KMS-11 (cell line): ENCODE results near the gene SLC19A1.

Experiments used
- H2AFZ ChIP-seq: fragments of 200-600 bp; sonication (generic); 2 replicates; pipeline ENCODE4 v1.6.1; 2016; ENCODE audit warnings: antibody characterized with exemption, mixed run types, low read depth
- H3K27ac ChIP-seq: fragments of 200-600 bp; sonication (generic); 2 replicates; pipeline ENCODE4 v1.6.1; 2016; ENCODE audit warnings: mild to moderate bottlenecking, mixed run types
- H3K27me3 ChIP-seq: fragments of 200-600 bp; sonication (generic); 2 replicates; pipeline ENCODE4 v1.6.1; 2017; ENCODE audit warnings: mild to moderate bottlenecking, low read depth, mixed run types, moderate library complexity; ENCODE audit not compliant: insufficient read depth
- H3K36me3 ChIP-seq: fragments of 200-600 bp; sonication (generic); 2 replicates; pipeline ENCODE4 v1.6.1; 2017; ENCODE audit warnings: mild to moderate bottlenecking, mixed run types; ENCODE audit not compliant: insufficient read depth
- H3K4me1 ChIP-seq: fragments of 200-600 bp; sonication (generic); 2 replicates; pipeline ENCODE4 v1.6.1; 2016; ENCODE audit warnings: mild to moderate bottlenecking, low read depth, mixed run types; ENCODE audit not compliant: poor library complexity, severe bottlenecking
- H3K4me2 ChIP-seq: fragments of 200-600 bp; sonication (generic); 2 replicates; pipeline ENCODE4 v1.7.0; 2016; ENCODE audit warnings: mild to moderate bottlenecking, mixed run types
- H3K4me3 ChIP-seq: fragments of 200-600 bp; sonication (generic); IDR thresholded peaks from 2 replicates; pipeline ENCODE4 v1.6.1; 2017; ENCODE audit warnings: low read depth, low read length, mixed read lengths; ENCODE audit not compliant: insufficient read depth
- H3K79me2 ChIP-seq: fragments of 200-600 bp; sonication (generic); 2 replicates; pipeline ENCODE4 v1.6.1; 2016; ENCODE audit warnings: low read depth, mixed run types; ENCODE audit not compliant: insufficient read depth
- H3K9ac ChIP-seq: fragments of 200-600 bp; sonication (generic); 2 replicates; pipeline ENCODE4 v1.6.1; 2016; ENCODE audit warnings: mild to moderate bottlenecking, mixed run types
- H4K20me1 ChIP-seq: fragments of 200-600 bp; sonication (generic); 2 replicates; pipeline ENCODE4 v1.6.1; 2016; ENCODE audit warnings: mild to moderate bottlenecking, mixed run types; ENCODE audit not compliant: insufficient read depth
- CTCF ChIP-seq: fragments of 200-600 bp; sonication (generic); conservative IDR thresholded peaks from 2 replicates; pipeline ENCODE4 v1.6.1; 2017; ENCODE audit warnings: low read depth, mild to moderate bottlenecking, antibody characterized with exemption, low read length, moderate library complexity, mixed read lengths

Gene SLC19A1

GRCh38 chr21:45465611-45466329 is 76.5 kb downstream of the SLC19A1 start:
- Histone ChIP-seq H3K27me3 (peaks cover 83% of the 10 kb centered on the region), H3K4me3 (no peak overlapping the region), H3K4me1 (no peaks in the 10 kb centered on the region), H3K79me2 (no peaks in the 10 kb centered on the region), H4K20me1 (no peaks in the 10 kb centered on the region), H3K4me2 (no peak overlapping the region), H3K9ac (no peak overlapping the region), H3K27ac (no peak overlapping the region), H2AFZ (no peak overlapping the region), H3K36me3 (no peaks in the 10 kb centered on the region)
- no peak for TF ChIP-seq CTCF

- Histone ChIP-seq H3K36me3 (no peaks in the 10 kb centered on the region), H3K9ac (no peak overlapping the region), H3K27ac (no peak overlapping the region), H2AFZ (no peak overlapping the region), H4K20me1 (no peaks in the 10 kb centered on the region), H3K4me3 (no peak overlapping the region), H3K4me2 (no peak overlapping the region), H3K4me1 (no peaks in the 10 kb centered on the region), H3K27me3 (peaks cover 83% of the 10 kb centered on the region), H3K79me2 (no peaks in the 10 kb centered on the region)
- no peak for TF ChIP-seq CTCF
These were observed 77.1 kb downstream of the SLC19A1 start for GRCh38 chr21:45465105-45465504.

GRCh38 chr21:45464309-45464708 is 77.9 kb downstream of the SLC19A1 start:
- H2AFZ ChIP-seq = no peak overlapping the region
- H3K4me3 ChIP-seq = no peak overlapping the region
- no peaks in the 10 kb centered on the region for H4K20me1 ChIP-seq
- TF ChIP-seq CTCF = no peak
- no peak overlapping the region for H3K27ac ChIP-seq
- no peak overlapping the region for H3K4me2 ChIP-seq
- H3K9ac ChIP-seq = no peak overlapping the region
- no peaks in the 10 kb centered on the region for H3K79me2 ChIP-seq
- H3K36me3 ChIP-seq = no peaks in the 10 kb centered on the region
- H3K4me1 ChIP-seq = no peaks in the 10 kb centered on the region
- H3K27me3 ChIP-seq = peaks cover 83% of the 10 kb centered on the region

- no peak overlapping the region for H3K4me2 ChIP-seq
- H2AFZ ChIP-seq = no peak overlapping the region
- H3K79me2 ChIP-seq = no peaks in the 10 kb centered on the region
- no peak for TF ChIP-seq CTCF
- H3K27me3 ChIP-seq = peaks cover 81% of the 10 kb centered on the region
- no peaks in the 10 kb centered on the region for H3K4me1 ChIP-seq
- no peak overlapping the region for H3K9ac ChIP-seq
- no peaks in the 10 kb centered on the region for H4K20me1 ChIP-seq
- no peak overlapping the region for H3K4me3 ChIP-seq
- no peak overlapping the region for H3K27ac ChIP-seq
- no peaks in the 10 kb centered on the region for H3K36me3 ChIP-seq
These were observed 78.4 kb downstream of the SLC19A1 start for GRCh38 chr21:45463871-45464270.
